AG08395 (cell line): ENCODE results near the gene PRKAG1.
"Not testable (repeated sequence)": the region's sequence is repeated elsewhere in the genome, so short reads cannot be mapped to it uniquely, and the experiment has no call there.

ENCODE experiments used
- DNase-seq: peaks from one replicate; pipeline ENCODE4 v3.0.0; 2012; ENCODE audit warnings: mixed read lengths, low spot score

Gene PRKAG1

DNA sequence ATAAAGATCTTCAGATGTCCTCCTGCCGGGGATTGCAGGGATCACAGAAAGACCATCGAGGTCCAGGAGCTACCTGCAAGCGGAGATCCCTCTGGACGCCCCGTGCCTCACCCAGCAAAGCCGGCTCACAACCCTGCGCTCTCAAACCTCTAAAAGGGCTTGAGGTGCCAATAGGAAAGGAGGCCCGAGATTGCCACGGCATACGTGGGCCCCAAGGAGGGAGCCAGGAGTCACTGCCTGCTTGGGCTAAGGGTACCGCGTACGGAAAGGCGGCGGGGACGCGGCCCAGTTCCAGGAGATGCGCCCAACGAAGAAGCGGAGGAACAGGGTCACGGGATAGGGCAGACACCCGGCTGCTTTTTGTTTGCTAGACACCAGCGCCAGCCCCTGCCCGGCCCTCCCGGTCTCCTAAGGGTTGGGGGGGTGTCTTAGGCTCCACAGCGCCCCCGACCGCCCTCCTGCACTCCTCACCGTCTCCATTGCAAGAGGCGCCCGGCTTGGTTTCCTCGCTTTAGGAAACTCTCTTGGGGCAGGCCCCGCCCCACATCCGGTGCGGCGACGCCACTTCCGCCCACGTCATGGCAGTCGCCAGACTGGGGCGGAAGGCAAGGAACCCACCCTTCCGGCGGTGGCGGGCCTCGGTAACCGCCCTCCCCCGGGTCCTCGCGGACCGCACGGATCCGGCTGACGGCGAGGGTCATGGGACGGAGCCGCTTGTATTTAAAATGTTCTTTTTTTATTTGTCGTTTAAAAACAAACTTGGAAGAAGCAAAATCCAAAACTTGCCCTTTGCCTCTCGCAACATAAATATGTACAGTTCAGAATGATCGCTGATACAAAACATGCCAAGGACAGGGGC lies at the start of gene PRKAG1:
TSS of gene PRKAG1 (minus strand) at position 516 of the 859 bp plus-strand sequence. CDS start at position 480, 36 bp downstream.
- DNase-seq: peak; percentile 99

- no peak for DNase-seq
Measured at GRCh38 chr12:49066120-49066519, 47.5 kb upstream of the PRKAG1 start.

GRCh38 chr12:49064767-49065152 lies 46.2 kb upstream of the PRKAG1 start:
- no peak for DNase-seq

DNA sequence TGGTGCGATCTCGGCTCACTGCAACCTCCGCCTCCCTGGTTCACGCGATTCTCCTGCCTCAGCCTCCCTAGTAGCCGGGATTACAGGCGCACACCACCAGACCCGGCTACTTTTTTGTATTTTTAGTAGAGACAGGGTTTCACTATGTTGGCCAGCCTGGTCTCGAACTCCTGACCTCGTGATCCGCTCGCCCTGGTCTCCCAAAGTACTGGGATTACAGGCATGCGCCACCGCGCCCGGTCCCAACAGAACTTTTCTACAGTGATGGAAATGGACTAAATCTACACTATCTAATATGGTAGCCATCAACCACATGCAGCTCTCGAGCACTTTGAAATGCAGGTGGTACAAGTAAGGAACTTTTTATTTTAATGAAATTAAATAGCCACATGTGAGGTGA lies 43.3 kb upstream of the PRKAG1 start:
- not testable (repeated sequence) for DNase-seq

GRCh38 chr12:49061157-49061650 lies 42.6 kb upstream of the PRKAG1 start:
- no peak for DNase-seq

DNA sequence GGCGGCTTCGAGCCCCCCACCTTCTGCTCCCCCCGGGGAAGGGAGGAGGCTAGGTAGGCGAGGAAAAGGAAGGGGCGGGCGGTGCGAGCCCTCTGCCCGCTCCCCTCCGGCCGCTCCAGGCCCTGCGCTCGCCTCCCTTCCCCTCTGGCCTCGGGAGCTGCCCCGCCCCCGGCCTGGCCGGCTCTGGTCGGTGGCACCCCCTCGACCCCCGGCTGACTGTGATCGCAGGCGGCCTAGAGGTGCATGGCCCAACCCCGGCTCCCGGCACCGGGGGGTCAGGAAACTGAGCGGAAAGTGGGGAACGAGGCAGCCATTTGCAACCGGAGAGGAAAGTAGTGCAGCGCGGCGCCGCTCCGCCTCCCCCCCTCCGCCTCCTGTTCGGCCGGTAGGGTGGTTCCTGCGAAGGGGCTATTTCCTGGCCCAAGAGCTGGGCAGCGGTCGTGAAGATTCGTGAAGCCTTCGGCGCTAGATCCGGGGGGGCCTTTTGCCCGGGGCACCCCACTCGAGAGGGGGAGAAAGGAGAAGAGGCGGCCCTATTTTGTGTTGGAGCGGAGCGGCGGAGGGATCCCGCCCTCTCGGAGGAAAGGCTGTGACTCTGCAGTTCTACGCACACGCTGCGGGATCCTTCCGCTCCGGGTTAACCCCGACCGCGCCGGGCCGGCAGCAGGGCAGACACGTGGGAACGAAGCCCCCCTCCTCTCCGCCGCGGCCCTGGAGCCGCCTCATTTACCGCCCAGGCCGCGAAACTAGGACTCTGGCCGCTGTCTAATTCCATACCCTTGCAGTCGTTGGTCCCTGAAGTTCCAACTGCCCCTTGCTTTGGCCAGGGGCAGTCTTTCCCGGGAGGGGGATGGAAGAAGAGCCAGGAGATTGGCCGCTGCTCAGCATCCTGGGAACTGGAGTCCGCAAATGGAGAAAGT lies 41.9 kb upstream of the PRKAG1 start, which contains the start of gene KMT2D:
TSS of gene KMT2D (minus strand) at position 558 of the 920 bp plus-strand sequence. CDS start 5,470 bp downstream, outside the sequence.
- peak; percentile 95 for DNase-seq

DNA sequence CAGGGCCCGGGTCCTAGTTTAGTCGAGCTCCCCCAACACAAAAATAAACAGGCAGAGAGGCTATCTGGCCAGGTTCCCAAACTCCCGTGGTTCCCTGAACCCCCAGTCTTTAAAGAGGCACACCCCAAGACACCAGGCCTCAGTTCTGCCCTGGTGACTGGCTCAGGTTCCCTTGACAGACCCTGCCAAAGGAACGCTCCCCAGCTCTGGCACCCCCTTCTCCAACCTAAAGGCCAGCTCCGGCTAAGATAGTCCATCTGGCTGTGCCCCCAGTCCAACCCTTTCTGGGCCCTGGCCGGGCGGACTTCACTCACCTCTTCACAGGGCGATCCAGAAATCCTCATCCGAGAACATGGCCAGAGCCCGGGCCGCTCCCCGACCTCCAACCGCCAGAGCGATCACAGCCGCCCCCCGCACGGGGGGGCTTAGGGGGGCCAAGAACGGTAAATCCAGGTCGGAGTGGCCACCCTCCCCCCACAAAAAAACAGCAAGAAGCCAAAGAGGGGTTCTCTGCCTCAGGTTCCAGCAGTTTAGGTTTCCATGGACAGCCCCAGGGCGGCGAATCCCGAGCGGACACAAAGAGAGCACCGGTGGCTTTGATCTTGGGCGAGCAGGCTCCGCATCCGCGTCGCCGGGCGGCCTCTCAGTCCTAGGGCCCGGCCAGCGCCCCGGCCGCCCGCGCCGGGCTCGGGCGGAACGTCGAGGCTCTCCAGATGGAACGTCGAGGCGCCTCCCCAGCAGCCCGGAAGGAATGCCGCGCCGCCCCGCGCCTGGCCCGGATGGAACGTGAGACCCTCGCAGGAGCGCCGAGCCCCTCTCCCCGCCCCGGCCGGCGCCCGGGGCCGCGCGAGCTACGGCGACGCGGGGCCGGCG lies 41.0 kb upstream of the PRKAG1 start:
- DNase-seq: peak; percentile 38

DNA sequence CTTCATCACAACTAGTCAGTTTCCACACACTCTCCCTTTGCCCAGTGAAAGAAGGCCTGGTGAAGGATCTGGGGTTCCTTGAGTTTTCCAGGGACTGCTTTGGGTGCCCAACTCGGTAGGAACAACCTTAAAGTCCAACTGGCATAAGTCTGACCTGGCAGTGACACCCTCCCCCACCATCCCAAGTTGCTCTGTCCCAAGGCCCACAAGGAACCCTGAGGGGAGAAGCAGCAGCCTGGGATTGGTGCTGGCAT lies 40.4 kb upstream of the PRKAG1 start:
- DNase-seq: no peak

- no peak for DNase-seq
Measured at GRCh38 chr12:49058366-49059044, 39.9 kb upstream of the PRKAG1 start.

DNA sequence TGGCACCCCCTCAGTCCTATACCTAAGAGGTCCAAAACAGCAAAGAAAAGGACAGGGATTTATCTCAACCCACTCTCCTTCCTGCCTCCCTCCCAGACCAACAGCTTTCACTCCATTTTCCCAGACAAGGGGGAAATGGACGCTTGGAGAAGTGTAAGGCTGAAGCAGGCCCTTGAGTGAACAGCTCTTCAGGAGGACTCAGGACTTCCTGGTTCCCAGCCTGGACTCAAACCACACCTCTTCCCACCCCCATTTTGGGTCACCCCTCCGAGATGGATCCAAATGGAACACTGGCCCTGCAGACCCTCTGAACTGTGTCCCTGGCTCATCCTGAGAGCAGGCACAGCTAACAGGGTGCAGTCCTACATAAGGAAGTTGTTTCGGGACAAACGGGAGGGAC lies 39.3 kb upstream of the PRKAG1 start:
- no peak for DNase-seq

- DNase-seq: peak; percentile 92
Measured at GRCh38 chr12:49055978-49056754, 37.6 kb upstream of the PRKAG1 start.

DNA sequence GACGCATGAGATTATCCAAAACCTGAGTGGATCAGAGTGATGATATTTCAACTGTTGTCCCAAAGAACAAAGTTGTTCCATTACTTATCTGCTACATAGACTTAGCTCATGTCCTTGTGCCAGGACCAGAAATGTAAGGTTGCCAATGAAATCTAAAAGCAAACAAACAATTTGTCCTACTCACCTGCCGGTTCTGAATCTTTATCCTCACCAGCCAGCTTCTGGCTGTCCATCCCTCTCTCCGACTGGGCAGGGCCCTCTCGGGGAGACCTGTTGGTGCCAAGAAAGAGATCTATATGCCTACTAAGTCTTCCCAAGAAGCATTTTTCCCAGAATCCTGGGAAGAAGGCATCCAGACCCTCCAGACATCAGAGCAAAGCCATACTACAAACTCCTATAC lies 36.5 kb upstream of the PRKAG1 start:
- DNase-seq: no peak

DNA sequence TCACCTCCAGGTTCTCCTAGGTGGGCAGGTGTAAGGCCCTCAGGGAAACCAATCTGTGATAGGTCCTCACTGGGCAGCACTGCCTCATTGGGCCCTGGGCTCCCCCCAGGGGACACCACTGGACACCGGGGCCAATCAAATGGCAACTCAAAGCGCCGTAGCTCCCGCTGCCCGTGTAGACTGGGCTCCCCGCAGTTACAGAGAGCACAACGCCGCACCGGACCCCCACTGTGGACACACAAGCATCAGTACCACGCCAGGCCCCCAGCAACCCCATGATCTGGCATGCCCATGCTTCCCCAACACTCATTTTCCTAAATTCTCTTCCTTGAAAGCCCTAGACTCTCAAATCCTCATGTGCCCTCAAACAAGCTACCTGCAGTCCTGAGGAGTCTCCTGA lies 35.9 kb upstream of the PRKAG1 start:
- DNase-seq: no peak

GRCh38 chr12:49054096-49054495 lies 35.5 kb upstream of the PRKAG1 start:
- no peak for DNase-seq

GRCh38 chr12:49052451-49053208 lies 34.1 kb upstream of the PRKAG1 start:
- DNase-seq: no peak

DNA sequence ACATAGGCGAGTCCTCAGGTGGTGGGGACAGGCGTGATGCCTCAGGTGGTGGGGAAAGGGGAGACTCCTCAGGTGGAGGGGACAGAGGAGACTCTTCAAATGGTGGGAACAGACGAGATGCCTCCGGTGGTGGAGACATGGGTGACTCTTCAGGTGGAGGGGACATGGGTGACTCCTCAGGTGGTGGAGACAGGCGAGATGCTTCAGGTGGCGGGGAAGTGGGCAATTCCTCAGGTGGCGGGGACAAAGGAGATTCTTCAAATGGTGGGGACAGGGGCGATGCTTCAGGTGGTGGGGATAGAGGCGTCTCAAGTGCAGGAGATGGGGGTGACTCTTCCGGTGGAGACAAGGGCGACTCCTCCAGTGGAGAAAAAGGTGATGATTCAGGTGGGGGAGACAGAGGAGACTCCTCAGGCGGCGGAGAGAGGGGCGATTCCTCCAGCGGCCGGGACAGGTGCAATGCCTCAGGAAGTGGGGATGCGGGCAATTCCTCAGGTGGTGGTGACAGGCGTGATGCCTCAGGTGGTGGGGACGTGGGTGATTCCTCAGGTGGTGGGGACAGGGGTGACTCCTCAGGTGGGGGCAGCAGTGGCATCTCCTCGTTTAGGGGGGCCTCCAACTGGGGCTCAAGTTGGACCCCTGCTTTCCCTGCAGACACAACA lies 33.3 kb upstream of the PRKAG1 start:
- DNase-seq: no peak

DNA sequence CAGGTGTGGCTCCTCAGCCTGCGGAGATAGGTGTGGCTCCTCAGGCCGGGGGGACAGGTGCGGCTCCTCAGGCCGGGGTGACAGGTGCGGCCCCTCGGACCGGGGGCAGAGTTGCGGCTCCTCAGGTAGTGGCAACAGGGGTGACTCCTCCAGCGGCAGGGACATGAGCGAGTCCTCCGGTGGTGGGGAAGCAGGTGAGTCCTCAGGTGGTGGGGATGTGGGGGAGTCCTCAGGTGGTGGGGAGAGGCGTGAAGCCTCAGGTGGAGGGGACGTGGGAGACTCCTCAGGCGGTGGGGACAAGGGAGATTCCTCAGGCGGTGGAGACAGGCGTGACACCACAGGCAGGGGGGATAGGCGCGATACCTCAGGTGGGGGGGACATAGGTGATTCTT lies 32.8 kb upstream of the PRKAG1 start:
- DNase-seq: no peak

- no peak for DNase-seq
Measured at GRCh38 chr12:49050507-49051372, 32.2 kb upstream of the PRKAG1 start.
